Endodermal cell (in vitro differentiated cells): ENCODE results near the gene PDZD7. TPM values are rescaled to one million over a fixed set of nuclear protein-coding genes. Genes with fewer than 3 reads are reported as not detected.
A peak's percentile ranks its signal among the peaks of the same experiment; 100 is the strongest.

ENCODE experiments used
- DNase-seq: peaks from one replicate; pipeline ENCODE4 v3.0.0-alpha.2; 2017
- H3K27ac ChIP-seq: 2 replicates; pipeline ENCODE4 v1.5.1; 2013; ENCODE audit warnings: mild to moderate bottlenecking, low read depth, low read length, moderate library complexity
- H3K27me3 ChIP-seq: 2 replicates; pipeline ENCODE4 v1.6.1; 2013; ENCODE audit warnings: mild to moderate bottlenecking, low read length, moderate library complexity; ENCODE audit not compliant: insufficient read depth, control insufficient read depth, poor library complexity, severe bottlenecking
- H3K36me3 ChIP-seq: 2 replicates; pipeline ENCODE4 v1.7.0; 2013; ENCODE audit warnings: mild to moderate bottlenecking, low read length, moderate library complexity; ENCODE audit not compliant: control insufficient read depth, insufficient read depth
- H3K4me1 ChIP-seq: one replicate; pipeline ENCODE4 v1.7.0; 2013; ENCODE audit warnings: low read length; ENCODE audit not compliant: control insufficient read depth, insufficient read depth
- H3K4me3 ChIP-seq: 2 replicates; pipeline ENCODE4 v1.5.1; 2013; ENCODE audit warnings: mild to moderate bottlenecking, low read length, moderate library complexity
- H3K9ac ChIP-seq: 2 replicates; pipeline ENCODE4 v1.6.1; 2013; ENCODE audit warnings: mild to moderate bottlenecking, low read length, moderate library complexity; ENCODE audit not compliant: poor library complexity, severe bottlenecking; ENCODE audit errors: extremely low read depth
- H3K9me3 ChIP-seq: 2 replicates; pipeline ENCODE4 v1.6.1; 2013; ENCODE audit warnings: mild to moderate bottlenecking, low read length, moderate library complexity; ENCODE audit not compliant: control insufficient read depth
- H3K27ac Mint-ChIP-seq: 2 replicates; pipeline ENCODE4 v1.8.0; 2020; ENCODE audit warnings: mixed read lengths
- H3K27me3 Mint-ChIP-seq: 2 replicates; pipeline ENCODE4 v1.8.0; 2021; ENCODE audit warnings: mild to moderate bottlenecking, mixed read lengths; ENCODE audit not compliant: insufficient read depth
- H3K36me3 Mint-ChIP-seq: 2 replicates; pipeline ENCODE4 v1.8.0; 2020; ENCODE audit warnings: low read depth, mixed read lengths
- H3K4me1 Mint-ChIP-seq: 2 replicates; pipeline ENCODE4 v1.8.0; 2020; ENCODE audit warnings: mixed read lengths
- H3K4me3 Mint-ChIP-seq: 2 replicates; pipeline ENCODE4 v1.8.0; 2020; ENCODE audit warnings: mild to moderate bottlenecking, moderate library complexity, mixed read lengths
- H3K9me3 Mint-ChIP-seq: 2 replicates; pipeline ENCODE4 v1.8.0; 2020; ENCODE audit warnings: mild to moderate bottlenecking, mixed read lengths
- WGBS, 2 experiments: methylation state at CpG; one replicate each; pipeline versions ENCODE4 v1.1.5 to v1.1.7; 2013; ENCODE audit warnings: missing lambda C conversion rate in 2 of 2, mixed read lengths in 1 of 2; ENCODE audit not compliant: insufficient coverage in 1 of 2, insufficient read length in 1 of 2; 5-methylcytosine and 5-hydroxymethylcytosine counted together
- total RNA-seq, 2 donors: library from RNA; stranded (reverse); fragmentation: NEBNext Ultra II Directional in 1 of 2; extraction: Animal tissue kit (Norgen Biotek cat#: 25700) in 1 of 2; gene quantifications; 2 replicates in 1 of 2; 3 replicates in 1 of 2; pipeline ENCODE4 v1.2.1, GENCODE V29; 2021
- TF ChIP-seq, protein P1 (sequence below): fragments of 200-600 bp; sonication (generic); conservative IDR thresholded peaks from 2 replicates; pipeline ENCODE4 v1.5.0; 2021; ENCODE audit warnings: antibody characterized with exemption, mild to moderate bottlenecking

Gene PDZD7
- total RNA-seq, 2 donors from 2014 or later, result 0.49 to 1.1 TPM

DNA sequence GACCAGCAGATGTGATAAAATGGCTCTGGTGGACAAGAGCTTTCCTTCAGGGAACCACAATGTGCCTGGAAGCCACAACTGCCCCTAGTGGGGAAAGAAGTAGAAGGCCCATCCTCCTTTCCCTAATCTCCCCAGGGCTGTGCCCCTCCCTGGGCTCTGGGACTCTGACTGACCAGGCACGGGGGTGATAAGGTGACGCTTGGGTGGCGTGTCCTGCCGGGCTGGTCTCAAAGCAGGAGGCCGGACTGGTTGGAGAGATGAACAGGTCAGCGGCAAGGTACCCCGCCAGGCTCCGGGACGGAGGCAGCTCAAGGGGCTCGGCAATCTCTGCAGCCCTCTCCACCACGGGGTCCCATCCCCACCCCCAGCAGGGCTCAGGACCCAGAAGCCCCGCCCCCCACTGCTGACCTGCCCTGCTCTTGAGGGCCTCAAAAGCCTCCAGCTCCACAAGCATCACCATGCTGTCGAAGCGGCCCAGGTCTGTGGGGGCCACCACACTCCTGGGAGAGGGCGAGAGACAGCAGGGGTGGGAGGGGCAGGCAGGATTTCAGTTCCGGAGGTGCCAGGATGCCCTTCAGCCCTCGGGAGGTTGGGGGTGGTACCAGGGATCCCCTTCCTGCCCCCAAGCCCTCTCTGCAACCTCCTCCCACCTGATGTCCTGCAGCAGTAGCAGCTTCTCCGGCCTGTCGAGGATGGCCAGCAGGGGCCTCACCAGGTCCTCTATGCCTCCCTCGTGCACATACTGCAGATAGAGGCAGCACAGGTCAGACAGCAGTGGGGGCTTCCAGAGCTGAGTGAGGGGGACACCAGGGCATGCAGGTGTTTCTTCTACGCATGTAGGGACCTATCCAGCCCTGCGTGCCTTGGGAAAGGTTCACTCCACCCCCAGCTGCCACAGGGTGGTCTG is 19.2 kb downstream of the PDZD7 start:
- H3K4me3 Mint-ChIP-seq, result no peak overlapping the region
- 77 to 83% methylated on average over 18 to 22 of the region's 22 CpGs for WGBS, 2 experiments
- no peaks in the 10 kb centered on the region for H3K9me3 Mint-ChIP-seq
- Histone ChIP-seq H3K9ac (no peak overlapping the region), H3K9me3 (no peaks in the 10 kb centered on the region), H3K27me3 (peaks cover 17% of the 10 kb centered on the region), H3K4me1 (no peaks in the 10 kb centered on the region), H3K4me3 (no peak overlapping the region), H3K36me3 (no peaks in the 10 kb centered on the region), H3K27ac (no peak overlapping the region)
- peaks cover 15% of the 10 kb centered on the region for H3K4me1 Mint-ChIP-seq
- no peak overlapping the region for H3K27ac Mint-ChIP-seq
- TF ChIP-seq, protein P1, sequence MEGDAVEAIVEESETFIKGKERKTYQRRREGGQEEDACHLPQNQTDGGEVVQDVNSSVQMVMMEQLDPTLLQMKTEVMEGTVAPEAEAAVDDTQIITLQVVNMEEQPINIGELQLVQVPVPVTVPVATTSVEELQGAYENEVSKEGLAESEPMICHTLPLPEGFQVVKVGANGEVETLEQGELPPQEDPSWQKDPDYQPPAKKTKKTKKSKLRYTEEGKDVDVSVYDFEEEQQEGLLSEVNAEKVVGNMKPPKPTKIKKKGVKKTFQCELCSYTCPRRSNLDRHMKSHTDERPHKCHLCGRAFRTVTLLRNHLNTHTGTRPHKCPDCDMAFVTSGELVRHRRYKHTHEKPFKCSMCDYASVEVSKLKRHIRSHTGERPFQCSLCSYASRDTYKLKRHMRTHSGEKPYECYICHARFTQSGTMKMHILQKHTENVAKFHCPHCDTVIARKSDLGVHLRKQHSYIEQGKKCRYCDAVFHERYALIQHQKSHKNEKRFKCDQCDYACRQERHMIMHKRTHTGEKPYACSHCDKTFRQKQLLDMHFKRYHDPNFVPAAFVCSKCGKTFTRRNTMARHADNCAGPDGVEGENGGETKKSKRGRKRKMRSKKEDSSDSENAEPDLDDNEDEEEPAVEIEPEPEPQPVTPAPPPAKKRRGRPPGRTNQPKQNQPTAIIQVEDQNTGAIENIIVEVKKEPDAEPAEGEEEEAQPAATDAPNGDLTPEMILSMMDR, result peak; percentile 76
- peak; percentile 81 for DNase-seq
- H3K27me3 Mint-ChIP-seq, result peaks cover 25% of the 10 kb centered on the region
- no peaks in the 10 kb centered on the region for H3K36me3 Mint-ChIP-seq

DNA sequence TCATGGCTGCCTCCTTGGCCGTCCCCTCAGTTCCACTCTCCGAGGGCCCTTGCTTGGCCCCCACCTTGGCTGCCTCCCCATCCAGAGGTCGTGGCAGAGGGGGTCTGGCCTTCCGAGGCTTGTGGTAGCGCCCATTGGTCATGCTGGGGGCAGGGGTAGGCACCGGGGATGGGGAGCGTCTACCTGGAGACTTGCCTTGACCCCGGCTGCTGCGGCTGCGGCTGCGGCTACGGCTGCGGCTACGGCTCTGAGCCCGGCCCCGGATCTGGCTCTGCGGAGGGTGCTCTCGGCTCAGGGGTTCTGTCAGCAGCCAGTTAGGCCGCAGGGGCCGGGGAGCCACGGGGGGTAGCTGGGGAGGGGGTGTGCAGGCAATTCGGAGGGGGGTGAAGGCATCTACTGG is 20.6 kb downstream of the PDZD7 start:
- Mint-ChIP-seq H3K4me3 (no peak overlapping the region), H3K4me1 (peaks cover 15% of the 10 kb centered on the region)

DNA sequence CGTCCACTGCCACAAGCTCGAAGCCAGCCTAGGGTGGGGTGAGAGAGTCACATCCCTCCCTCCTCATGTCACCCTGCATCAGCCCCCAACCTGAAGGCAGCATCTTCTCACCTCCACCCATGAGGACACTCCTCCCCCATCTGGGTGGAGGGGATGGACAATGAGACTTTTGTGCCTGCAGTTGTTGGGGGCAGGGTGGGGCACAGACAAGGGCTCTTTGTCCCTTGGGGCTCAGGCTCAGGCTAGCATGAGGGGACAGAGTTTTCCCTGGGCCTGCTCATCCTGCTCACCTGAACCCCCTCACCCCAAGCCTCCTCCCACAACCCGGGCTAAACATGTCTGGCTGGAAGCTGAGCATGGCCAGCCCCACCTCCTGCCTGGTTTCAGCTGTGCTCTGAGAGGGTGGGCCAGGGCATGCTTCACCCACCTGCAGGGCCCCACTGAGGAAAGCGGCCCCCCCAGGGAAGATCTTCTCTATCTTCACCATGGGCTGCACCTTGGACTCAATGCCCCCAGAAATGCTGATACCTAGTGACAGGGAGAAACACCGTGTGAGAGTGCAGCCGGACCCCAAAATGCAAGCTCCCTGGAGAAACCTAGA is 22.0 kb downstream of the PDZD7 start:
- Mint-ChIP-seq H3K27me3 (no peaks in the 10 kb centered on the region), H3K4me1 (peaks cover 12% of the 10 kb centered on the region), H3K36me3 (peaks cover 16% of the 10 kb centered on the region), H3K4me3 (no peak overlapping the region), H3K27ac (no peak overlapping the region), H3K9me3 (no peaks in the 10 kb centered on the region)
- TF ChIP-seq, protein P1, result no peak
- no peak overlapping the region for H3K4me3 ChIP-seq
- H3K9ac ChIP-seq, result no peak overlapping the region
- no peaks in the 10 kb centered on the region for H3K4me1 ChIP-seq
- no peaks in the 10 kb centered on the region for H3K9me3 ChIP-seq
- no peak for DNase-seq
- H3K36me3 ChIP-seq, result peaks cover 23% of the 10 kb centered on the region
- WGBS, 2 experiments, result 94 to 100% methylated on average over 2 to 6 of the region's 6 CpGs
- no peaks in the 10 kb centered on the region for H3K27me3 ChIP-seq
- no peak overlapping the region for H3K27ac ChIP-seq

More for the DNA sequence above, 20.6 kb downstream of the PDZD7 start:
- H3K36me3 Mint-ChIP-seq, result peaks cover 10% of the 10 kb centered on the region
- Histone ChIP-seq H3K9me3 (no peaks in the 10 kb centered on the region), H3K27ac (no peak overlapping the region), H3K27me3 (peaks cover 8% of the 10 kb centered on the region), H3K4me1 (no peaks in the 10 kb centered on the region), H3K9ac (no peak overlapping the region), H3K36me3 (peaks cover 12% of the 10 kb centered on the region), H3K4me3 (no peak overlapping the region)
- 89 to 95% methylated on average over 8 to 21 of the region's 22 CpGs for WGBS, 2 experiments
- no peaks in the 10 kb centered on the region for H3K9me3 Mint-ChIP-seq
- DNase-seq, result no peak
- H3K27ac Mint-ChIP-seq, result no peak overlapping the region
- TF ChIP-seq, protein P1, result no peak
- peaks cover 13% of the 10 kb centered on the region for H3K27me3 Mint-ChIP-seq
